ENCODE data around the gene MARVELD2. TPM values are rescaled to one million over a fixed set of nuclear protein-coding genes. Genes with fewer than 3 reads are reported as not detected.
"Not testable (repeated sequence)": the region's sequence is repeated elsewhere in the genome, so short reads cannot be mapped to it uniquely, and the experiment has no call there.

MARVELD2 gene
- total RNA-seq, 1 experiment from 2014 or later = 21.6 TPM

GRCh38 chr5:69468631-69469030 lies 53.7 kb downstream of the MARVELD2 start:
- no peak for DNase-seq (ENCODE audit: low read depth, low spot score)
- intact Hi-C loops (cut with micrococcal nuclease) = no loop called here
- Histone ChIP-seq H3K4me2 (ENCODE audit: low read length) (no peak overlapping the region), H3K9ac (ENCODE audit: low read length) (no peak overlapping the region), H3K79me2 (ENCODE audit: insufficient read depth, low read length) (no peaks in the 10 kb centered on the region), H3K9me3 (ENCODE audit: control insufficient read depth in 1 of 2, insufficient read depth in 1 of 2, low read depth in 1 of 2, low read length in 2 of 2) (no peaks in the 10 kb centered on the region), H3K4me3 (replicated peaks in 1 of 2; ENCODE audit: low read depth in 1 of 2, low read length in 2 of 2) (no peak overlapping the region), H3K4me1 (ENCODE audit: control insufficient read depth in 1 of 2, insufficient read depth in 2 of 2, low read length in 2 of 2) (no peaks in the 10 kb centered on the region), H3K27ac (ENCODE audit: low read depth, low read length) (no peak overlapping the region), H3K9me2 (ENCODE audit: insufficient read depth) (no peaks in the 10 kb centered on the region), H3K27me3 (ENCODE audit: insufficient read depth, low read length) (no peaks in the 10 kb centered on the region), H3K36me3 (ENCODE audit: control insufficient read depth in 1 of 2, insufficient read depth in 2 of 2, low read length in 2 of 2) (no peaks in the 10 kb centered on the region), H4K20me1 (ENCODE audit: insufficient read depth) (no peaks in the 10 kb centered on the region), H2AFZ (ENCODE audit: low read depth, low read length, poor library complexity, severe bottlenecking) (no peak overlapping the region)
- ChIA-PET CTCF (no interaction called here), RAD21 (ENCODE audit: low non-redundant PET in 1 of 2, low total read pairs in 2 of 2, uncharacterized antibody in 2 of 2, unreplicated experiment in 2 of 2) (no interaction called here), POLR2A (no interaction called here)
- TF ChIP-seq EZH2 (IDR thresholded peaks at IDR 0.05) (no peak), POLR2A (IDR thresholded peaks at IDR 0.05; ENCODE audit: borderline replicate concordance, extremely low read depth, insufficient read depth, insufficient read length) (no peak), POLR2AphosphoS5 (IDR thresholded peaks at IDR 0.05; ENCODE audit: low read depth, low read length) (no peak), ZBTB33 (IDR thresholded peaks at IDR 0.05; ENCODE audit: extremely low read depth, insufficient replicate concordance, low read length) (no peak), SIN3A (IDR thresholded peaks at IDR 0.05; ENCODE audit: low read depth) (no peak), ELF1 (IDR thresholded peaks at IDR 0.05; ENCODE audit: borderline replicate concordance, low read depth) (no peak), REST (IDR thresholded peaks at IDR 0.05; ENCODE audit: low read depth) (no peak), JUND (IDR thresholded peaks at IDR 0.05) (no peak)
- no TSS peak for BruUV-seq (replicated peaks)
- no peak for ATAC-seq

GRCh38 chr5:69471516-69471915 lies 56.6 kb downstream of the MARVELD2 start:
- H3K4me1 ChIP-seq (ENCODE audit: control insufficient read depth in 1 of 2, insufficient read depth in 2 of 2, low read length in 2 of 2); H3K9me3 ChIP-seq (ENCODE audit: control insufficient read depth in 1 of 2, insufficient read depth in 1 of 2, low read depth in 1 of 2, low read length in 2 of 2); BruUV-seq (replicated peaks); H2AFZ ChIP-seq (ENCODE audit: low read depth, low read length, poor library complexity, severe bottlenecking); RAD21 ChIA-PET (ENCODE audit: low non-redundant PET in 1 of 2, low total read pairs in 2 of 2, uncharacterized antibody in 2 of 2, unreplicated experiment in 2 of 2); ATAC-seq; H3K27me3 ChIP-seq (ENCODE audit: insufficient read depth, low read length); H3K4me3 ChIP-seq (replicated peaks in 1 of 2; ENCODE audit: low read depth in 1 of 2, low read length in 2 of 2); H3K36me3 ChIP-seq (ENCODE audit: control insufficient read depth in 1 of 2, insufficient read depth in 2 of 2, low read length in 2 of 2); H3K4me2 ChIP-seq (ENCODE audit: low read length); H4K20me1 ChIP-seq (ENCODE audit: insufficient read depth); H3K9me2 ChIP-seq (ENCODE audit: insufficient read depth); intact Hi-C loops (cut with micrococcal nuclease); H3K79me2 ChIP-seq (ENCODE audit: insufficient read depth, low read length); POLR2A ChIA-PET; H3K27ac ChIP-seq (ENCODE audit: low read depth, low read length); DNase-seq (ENCODE audit: low read depth, low spot score); CTCF ChIA-PET; H3K9ac ChIP-seq (ENCODE audit: low read length): not testable (repeated sequence)

GRCh38 chr5:69472535-69473143 lies 57.7 kb downstream of the MARVELD2 start:
- H4K20me1 ChIP-seq (ENCODE audit: insufficient read depth) = not testable (repeated sequence)

More at GRCh38 chr5:69472535-69473143, 57.7 kb downstream of the MARVELD2 start:
- H3K36me3 ChIP-seq (ENCODE audit: control insufficient read depth in 1 of 2, insufficient read depth in 2 of 2, low read length in 2 of 2); H3K4me2 ChIP-seq (ENCODE audit: low read length); H3K9me3 ChIP-seq (ENCODE audit: control insufficient read depth in 1 of 2, insufficient read depth in 1 of 2, low read depth in 1 of 2, low read length in 2 of 2); ATAC-seq; H3K4me1 ChIP-seq (ENCODE audit: control insufficient read depth in 1 of 2, insufficient read depth in 2 of 2, low read length in 2 of 2); H3K79me2 ChIP-seq (ENCODE audit: insufficient read depth, low read length); H3K9ac ChIP-seq (ENCODE audit: low read length); H2AFZ ChIP-seq (ENCODE audit: low read depth, low read length, poor library complexity, severe bottlenecking); CTCF ChIA-PET; intact Hi-C loops (cut with micrococcal nuclease); RAD21 ChIA-PET (ENCODE audit: low non-redundant PET in 1 of 2, low total read pairs in 2 of 2, uncharacterized antibody in 2 of 2, unreplicated experiment in 2 of 2); H3K27ac ChIP-seq (ENCODE audit: low read depth, low read length); H3K9me2 ChIP-seq (ENCODE audit: insufficient read depth); H3K27me3 ChIP-seq (ENCODE audit: insufficient read depth, low read length); DNase-seq (ENCODE audit: low read depth, low spot score); POLR2A ChIA-PET; BruUV-seq (replicated peaks); H3K4me3 ChIP-seq (replicated peaks in 1 of 2; ENCODE audit: low read depth in 1 of 2, low read length in 2 of 2): not testable (repeated sequence)
